ACC112 (cell line): Measurements from ENCODE around the gene C14orf119.

Experiments used
- H2AFZ ChIP-seq: fragments of 200-600 bp; sonication (generic); one replicate; pipeline ENCODE4 v1.6.0; 2017; ENCODE audit warnings: antibody characterized with exemption, low read length; ENCODE audit not compliant: unreplicated experiment
- H3K27ac ChIP-seq: fragments of 200-600 bp; sonication (generic); 2 replicates; pipeline ENCODE4 v1.5.1; 2014; ENCODE audit warnings: low read depth, mild to moderate bottlenecking, antibody characterized with exemption, low read length, moderate library complexity
- H3K27me3 ChIP-seq: fragments of 200-600 bp; sonication (generic); 2 replicates; pipeline ENCODE4 v1.6.1; 2014; ENCODE audit warnings: mild to moderate bottlenecking, antibody characterized with exemption, low read length, moderate library complexity, mixed read lengths; ENCODE audit not compliant: insufficient read depth
- H3K36me3 ChIP-seq: fragments of 200-600 bp; sonication (generic); 2 replicates; pipeline ENCODE4 v1.6.1; 2016; ENCODE audit warnings: mild to moderate bottlenecking, antibody characterized with exemption, low read length, moderate library complexity, mixed read lengths; ENCODE audit not compliant: insufficient read depth
- H3K4me1 ChIP-seq: fragments of 200-600 bp; sonication (generic); one replicate; pipeline ENCODE4 v1.6.1; 2016; ENCODE audit warnings: low read length, mixed read lengths; ENCODE audit not compliant: insufficient read depth, unreplicated experiment, control insufficient read depth
- H3K4me3 ChIP-seq: fragments of 200-600 bp; sonication (generic); 2 replicates; pipeline ENCODE4 v1.5.1; 2014; ENCODE audit warnings: mild to moderate bottlenecking, low read depth, low read length
- H3K79me2 ChIP-seq: fragments of 200-600 bp; sonication (generic); one replicate; pipeline ENCODE4 v1.6.0; 2016; ENCODE audit warnings: low read length; ENCODE audit not compliant: control insufficient read depth, unreplicated experiment, insufficient read depth

Gene C14orf119

DNA sequence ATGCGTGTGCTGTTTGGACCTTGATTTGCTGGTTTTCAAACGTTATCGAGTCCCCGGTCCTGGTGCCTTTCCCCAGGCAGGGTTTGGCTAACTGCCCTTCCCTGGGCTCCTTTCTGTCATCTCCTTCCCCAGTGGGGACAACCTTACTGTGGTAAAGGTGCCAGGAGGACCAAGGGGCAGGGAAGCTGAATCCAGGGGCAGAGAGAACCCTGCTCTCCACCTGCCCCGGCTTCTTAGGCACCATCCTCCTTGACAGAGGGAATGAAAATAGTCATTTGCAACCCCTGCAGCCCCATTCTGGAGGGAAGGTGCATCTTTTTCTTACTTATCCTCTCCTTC lies 18.8 kb downstream of the C14orf119 start:
- H3K27me3 ChIP-seq: no peaks in the 10 kb centered on the region
- no peaks in the 10 kb centered on the region for H3K36me3 ChIP-seq
- no peaks in the 10 kb centered on the region for H3K79me2 ChIP-seq
- peak overlapping the region; percentile 39 for H2AFZ ChIP-seq
- no peak overlapping the region for H3K4me3 ChIP-seq
- peaks cover 33% of the 10 kb centered on the region for H3K4me1 ChIP-seq
- H3K27ac ChIP-seq: peak overlapping the region; percentile 94

DNA sequence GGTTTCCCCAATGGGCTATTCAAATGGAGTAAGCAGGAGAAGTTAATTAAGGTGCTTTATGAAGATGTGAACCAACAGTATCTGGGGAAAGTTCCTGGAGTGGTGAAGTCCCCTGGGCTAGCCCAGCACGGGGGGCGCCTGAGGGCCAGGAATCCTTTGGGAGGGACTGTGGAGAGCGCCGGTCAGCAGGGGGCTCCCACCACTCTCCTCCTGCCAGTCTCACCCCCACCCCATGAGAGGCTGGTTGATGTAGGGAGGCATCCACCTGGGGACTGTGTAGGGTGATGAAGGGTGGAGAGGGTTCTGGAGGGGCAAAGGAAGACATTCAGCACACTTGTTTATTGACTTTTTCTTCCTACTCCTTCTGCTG lies 19.3 kb downstream of the C14orf119 start:
- Histone ChIP-seq H3K4me3 (peak overlapping the region; percentile 25; the same call in 1 of the 2 replicates), H3K27me3 (no peaks in the 10 kb centered on the region), H3K36me3 (no peaks in the 10 kb centered on the region), H3K79me2 (no peaks in the 10 kb centered on the region), H2AFZ (no peak overlapping the region), H3K4me1 (peaks cover 33% of the 10 kb centered on the region), H3K27ac (peak overlapping the region; percentile 94)

DNA sequence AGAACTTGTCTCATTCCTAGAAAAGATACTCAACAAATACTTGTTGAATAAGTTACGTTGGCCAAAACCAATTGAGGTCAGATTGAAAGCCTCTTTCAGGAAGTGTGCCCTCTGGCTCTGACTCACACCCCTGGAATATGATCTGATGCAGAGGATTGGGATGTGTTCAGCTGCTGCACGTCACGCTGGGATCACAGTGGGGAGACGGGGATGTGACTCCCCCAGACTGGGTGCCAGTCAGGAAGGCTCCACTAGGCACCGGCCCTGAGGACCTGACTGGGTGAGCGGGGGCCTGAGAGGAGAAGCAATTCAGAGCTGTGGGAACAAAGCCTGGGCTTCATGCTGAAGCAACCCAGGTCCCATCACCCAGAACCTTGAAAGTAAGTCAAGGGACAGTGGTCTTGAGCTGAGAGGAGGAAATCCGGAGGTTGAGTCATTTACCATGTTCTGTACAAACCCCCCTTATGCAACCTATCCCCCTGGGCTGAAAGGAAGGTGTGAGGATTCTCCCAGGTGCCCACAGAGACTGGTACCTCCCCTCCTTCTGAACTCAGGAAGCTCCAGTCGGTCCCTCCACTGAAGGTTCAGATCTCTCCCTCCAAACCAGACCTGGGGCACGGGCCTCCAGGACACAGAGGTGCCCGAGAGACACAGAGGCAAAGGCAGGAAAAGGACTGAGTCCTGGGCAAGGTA lies 19.9 kb downstream of the C14orf119 start:
- Histone ChIP-seq H3K27ac (peak overlapping the region; percentile 94), H3K4me1 (peaks cover 33% of the 10 kb centered on the region), H3K79me2 (no peaks in the 10 kb centered on the region), H3K36me3 (no peaks in the 10 kb centered on the region), H2AFZ (no peak overlapping the region), H3K4me3 (peak overlapping the region; percentile 33), H3K27me3 (no peaks in the 10 kb centered on the region)

DNA sequence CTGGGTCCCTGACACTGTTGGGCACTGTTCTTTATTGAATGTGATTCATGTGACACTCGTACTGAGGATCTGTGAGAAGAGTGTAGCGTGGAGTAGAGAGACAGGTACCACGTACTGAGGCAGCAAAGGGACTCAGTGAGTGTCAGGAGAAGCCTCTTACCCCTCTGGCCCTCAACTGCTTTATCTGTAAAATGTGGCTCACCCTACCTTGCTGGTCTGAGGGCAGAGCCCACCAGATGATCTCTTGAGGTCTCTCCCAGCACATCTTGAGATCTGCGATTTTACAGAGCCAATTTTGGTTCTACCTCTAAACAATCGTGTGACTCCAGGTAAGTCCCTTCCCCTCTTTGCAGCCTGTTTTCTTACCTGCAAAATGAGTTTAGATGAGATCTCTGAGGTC lies 20.6 kb downstream of the C14orf119 start:
- H3K4me1 ChIP-seq: peaks cover 33% of the 10 kb centered on the region
- H3K36me3 ChIP-seq: no peaks in the 10 kb centered on the region
- H3K27me3 ChIP-seq: no peaks in the 10 kb centered on the region
- H2AFZ ChIP-seq: no peak overlapping the region
- H3K27ac ChIP-seq: peak overlapping the region; percentile 94
- no peaks in the 10 kb centered on the region for H3K79me2 ChIP-seq
- H3K4me3 ChIP-seq: peak overlapping the region; percentile 33; the same call in 1 of the 2 replicates

DNA sequence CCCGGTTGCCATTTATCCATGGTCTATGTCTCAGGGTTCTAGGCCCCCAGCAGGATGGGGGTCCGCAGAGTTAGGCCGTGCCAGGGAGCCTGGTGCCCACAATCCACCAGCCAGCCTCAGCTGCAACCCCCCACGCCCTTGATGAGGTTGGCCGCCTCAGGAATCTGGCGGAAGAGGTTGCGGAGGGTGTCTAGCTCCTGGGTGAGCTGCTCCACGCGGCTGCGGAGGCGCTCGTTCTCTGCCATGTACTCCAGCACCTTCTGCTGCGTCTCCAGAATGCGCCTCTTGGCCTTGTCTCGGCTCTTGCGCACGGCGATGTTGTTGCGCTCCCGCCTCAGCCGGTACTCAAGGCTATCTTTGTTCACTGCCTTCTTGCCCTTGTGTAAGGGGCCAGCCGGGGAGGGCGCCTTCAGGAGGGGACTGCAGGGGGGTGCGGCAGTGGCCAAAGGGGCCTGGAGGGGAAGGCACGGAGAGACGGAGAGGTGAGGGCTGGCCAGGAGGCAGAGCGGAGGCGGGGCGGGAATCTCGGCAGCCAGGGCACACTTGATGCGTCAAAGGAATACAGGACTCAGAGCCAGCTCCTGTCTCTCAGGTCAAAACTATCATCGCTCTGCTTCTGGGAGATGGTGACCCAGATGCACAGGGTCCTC lies 22.2 kb downstream of the C14orf119 start:
- H3K4me3 ChIP-seq: no peak overlapping the region
- peaks cover 33% of the 10 kb centered on the region for H3K4me1 ChIP-seq
- H3K79me2 ChIP-seq: no peaks in the 10 kb centered on the region
- no peaks in the 10 kb centered on the region for H3K27me3 ChIP-seq
- H3K36me3 ChIP-seq: no peaks in the 10 kb centered on the region
- no peak overlapping the region for H2AFZ ChIP-seq
- H3K27ac ChIP-seq: no peak overlapping the region

DNA sequence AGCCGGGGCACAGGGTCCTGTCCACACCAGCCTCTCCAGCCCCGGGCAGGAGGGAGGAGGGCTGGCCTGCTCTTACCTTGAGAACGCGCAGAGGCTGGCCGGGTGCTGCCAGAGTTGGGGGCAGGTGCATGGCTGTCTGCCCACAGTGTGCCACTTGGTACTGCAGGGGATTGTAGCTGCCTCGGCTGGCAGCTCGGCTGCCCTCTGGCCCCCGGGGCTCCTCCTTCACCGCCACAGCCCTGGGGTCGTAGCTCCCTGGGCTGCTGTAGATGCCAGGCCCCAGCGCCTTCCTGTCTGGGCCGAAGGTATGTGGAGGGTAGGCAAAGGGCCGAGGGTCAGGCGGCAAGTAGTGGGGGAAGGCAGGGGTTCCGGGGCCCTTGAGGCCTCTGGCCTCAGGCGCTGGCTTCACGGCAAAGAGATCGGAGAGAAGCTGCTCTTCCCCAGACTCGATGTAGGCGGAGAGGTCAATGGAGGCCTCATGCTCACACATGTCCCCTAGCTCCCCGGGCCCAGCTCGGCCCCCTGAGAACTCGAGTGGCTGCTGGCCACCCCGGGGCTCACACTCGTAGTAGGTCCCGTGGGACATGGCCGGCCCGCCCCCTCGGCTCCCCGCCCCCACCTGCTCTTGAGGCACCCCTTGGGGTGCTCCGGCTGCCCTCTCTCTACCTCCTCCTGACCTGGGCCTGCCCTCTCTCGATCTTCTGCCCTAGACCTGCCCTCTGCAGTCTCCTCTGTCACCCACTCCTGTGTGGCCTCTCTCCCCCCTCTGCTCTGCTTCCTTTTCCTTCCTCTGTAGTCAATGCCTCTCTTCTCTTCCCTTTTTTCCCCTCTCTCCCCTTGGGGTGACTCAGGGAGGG lies 23.4 kb downstream of the C14orf119 start, which contains the start of gene CEBPE:
Gene CEBPE, minus strand, starts transcription at position 750 of the 857 bp plus-strand sequence. Its CDS starts 164 bp downstream, at position 586.
- no peaks in the 10 kb centered on the region for H3K79me2 ChIP-seq
- H3K4me3 ChIP-seq: no peak within 1 kb of the TSS
- no peak within 1 kb of the TSS for H3K27ac ChIP-seq
- no peak within 1 kb of the TSS for H2AFZ ChIP-seq
- no peaks in the 10 kb centered on the region for H3K27me3 ChIP-seq
- no peaks in the 10 kb centered on the region for H3K36me3 ChIP-seq
- H3K4me1 ChIP-seq: peaks cover 21% of the 10 kb centered on the region

DNA sequence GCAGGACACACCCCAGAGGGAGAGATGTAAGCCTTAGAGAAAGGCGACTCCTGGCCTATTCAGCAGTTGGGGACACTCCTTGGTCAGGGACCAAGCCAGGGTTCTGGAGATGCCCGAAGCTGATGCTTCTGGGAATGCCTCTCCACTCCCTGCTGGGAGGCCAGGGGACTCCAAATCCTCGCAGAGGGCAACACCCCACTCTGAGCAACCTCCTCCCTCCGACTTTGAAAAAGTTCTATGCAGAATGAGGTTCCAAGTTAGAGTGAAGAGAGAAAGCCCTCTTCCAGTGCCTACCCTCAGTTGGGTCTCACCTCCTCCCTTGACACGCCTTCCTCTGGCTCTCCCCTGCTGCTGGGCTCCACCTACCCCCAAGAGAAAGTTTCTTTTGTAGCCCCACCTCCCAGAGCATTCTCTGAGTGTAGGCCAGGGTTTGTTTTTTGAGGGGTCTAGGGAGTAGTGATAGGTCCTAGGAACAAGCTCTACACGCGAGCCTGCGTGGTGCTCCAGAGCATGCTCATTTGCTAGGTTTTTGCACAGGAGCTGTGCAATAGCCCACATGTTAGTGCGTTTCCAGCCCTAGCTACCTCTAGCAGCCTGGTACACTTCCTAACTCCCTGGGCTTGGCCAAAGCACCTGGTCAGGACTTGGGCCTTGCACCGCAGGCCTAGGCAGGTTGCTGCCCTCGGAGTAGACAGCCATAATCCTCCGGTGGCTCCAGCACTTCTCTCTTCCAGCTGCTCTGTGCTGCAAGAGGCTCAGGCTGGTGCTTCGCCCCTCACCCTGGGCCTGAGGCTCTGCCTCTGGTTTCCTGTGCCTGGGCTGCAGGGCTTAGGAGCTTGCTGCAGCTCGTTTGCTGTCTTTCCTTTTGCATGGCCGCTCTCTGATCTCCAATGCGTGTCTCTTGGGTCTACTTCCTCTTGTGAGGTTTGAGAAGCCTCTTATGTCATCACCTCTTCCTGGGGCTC lies 24.3 kb downstream of the C14orf119 start:
- H3K4me3 ChIP-seq: no peak overlapping the region
- no peaks in the 10 kb centered on the region for H3K27me3 ChIP-seq
- H3K27ac ChIP-seq: no peak overlapping the region
- no peaks in the 10 kb centered on the region for H3K36me3 ChIP-seq
- no peaks in the 10 kb centered on the region for H3K79me2 ChIP-seq
- no peak overlapping the region for H2AFZ ChIP-seq
- peaks cover 12% of the 10 kb centered on the region for H3K4me1 ChIP-seq

DNA sequence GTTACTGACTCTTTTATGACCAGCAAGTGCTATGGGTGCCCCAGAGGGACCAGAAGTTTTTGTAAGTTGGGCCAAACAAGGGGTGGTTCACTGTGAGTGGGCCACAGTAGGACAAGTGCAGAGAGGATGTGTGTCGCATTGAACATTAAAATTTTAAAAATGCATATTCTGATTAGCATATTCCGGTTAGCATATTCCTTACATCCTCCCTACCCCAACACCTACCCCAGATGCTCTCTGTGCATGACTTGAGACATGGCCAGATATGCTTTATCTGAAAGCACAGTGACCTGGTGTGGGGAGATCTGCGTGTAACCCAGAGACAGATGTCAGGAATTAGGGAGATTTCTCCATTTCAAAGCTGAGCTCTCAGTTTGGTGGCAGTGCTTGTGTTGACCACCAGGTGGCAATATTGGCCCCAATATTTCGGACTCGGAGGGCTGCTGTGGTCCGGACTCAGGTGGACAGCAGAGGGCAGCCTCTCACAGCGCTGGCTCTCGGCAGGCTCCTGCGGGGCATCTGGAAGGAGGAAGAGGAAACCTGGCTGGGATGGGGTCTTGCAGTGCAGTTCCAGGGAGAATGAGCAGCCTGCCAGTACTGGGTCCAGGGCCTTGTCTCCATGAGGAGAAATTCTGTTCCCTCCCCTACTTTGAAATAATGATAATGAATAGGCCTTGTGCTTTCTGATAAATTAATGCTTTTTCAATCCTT lies 25.4 kb downstream of the C14orf119 start:
- Histone ChIP-seq H3K4me3 (no peak overlapping the region), H3K4me1 (peaks cover 4% of the 10 kb centered on the region), H3K27me3 (no peaks in the 10 kb centered on the region), H2AFZ (peak overlapping the region; percentile 21), H3K36me3 (no peaks in the 10 kb centered on the region), H3K79me2 (no peaks in the 10 kb centered on the region), H3K27ac (no peak overlapping the region)

DNA sequence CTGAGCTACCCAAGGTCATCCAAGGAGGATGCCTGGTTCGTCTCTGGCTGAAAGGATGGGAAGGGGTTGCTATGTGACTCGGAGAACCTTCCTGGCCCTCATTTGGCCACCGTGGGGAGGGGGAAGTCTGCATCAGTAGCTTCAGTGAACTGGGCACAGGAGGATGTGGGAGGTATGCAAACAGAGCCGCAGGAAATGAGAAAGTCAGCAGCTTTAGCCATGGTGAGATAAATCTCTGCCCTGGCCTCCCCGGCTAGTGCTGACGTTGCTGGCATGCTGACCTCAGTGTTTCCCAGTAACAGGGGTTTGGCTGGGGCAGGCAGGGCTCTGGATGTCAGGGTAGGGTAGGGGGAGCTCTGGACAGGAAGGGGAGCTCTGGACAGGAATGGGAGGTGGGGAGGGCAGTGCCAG lies 26.1 kb downstream of the C14orf119 start:
- Histone ChIP-seq H3K36me3 (no peaks in the 10 kb centered on the region), H3K27ac (no peak overlapping the region), H3K4me3 (no peak overlapping the region), H3K79me2 (no peaks in the 10 kb centered on the region), H2AFZ (no peak overlapping the region), H3K4me1 (no peaks in the 10 kb centered on the region), H3K27me3 (no peaks in the 10 kb centered on the region)
